ENCODE measurements around the gene KIAA1586.

DNA sequence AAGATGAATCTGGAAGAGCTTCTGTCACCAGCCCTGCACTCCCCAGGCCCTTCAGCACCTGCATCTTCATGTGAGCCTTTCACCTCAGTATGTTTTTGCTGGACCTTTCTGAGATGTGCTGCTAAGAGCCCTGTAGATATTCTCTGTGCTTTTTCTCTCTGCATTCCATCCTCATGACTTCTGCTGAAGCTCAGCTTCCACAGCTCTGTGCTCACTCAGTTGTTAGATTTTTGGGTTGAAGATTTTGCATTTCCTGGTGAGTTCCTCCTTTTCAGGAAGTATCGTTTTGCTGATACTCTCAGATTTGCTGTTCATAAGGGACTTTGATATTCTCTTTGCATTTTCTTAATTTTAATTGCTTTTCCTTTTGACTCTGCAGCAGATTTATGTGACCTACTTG, 18.3 kb downstream of the KIAA1586 start:
- TF ChIP-seq U2AF1 (optimal IDR thresholded peaks at IDR 0.05; ENCODE audit: low read depth, low read length) (no peak), YY1 (IDR thresholded peaks at IDR 0.05; ENCODE audit: insufficient read depth, insufficient replicate concordance, low read depth, low read length) (no peak), GABPA (IDR thresholded peaks at IDR 0.05; ENCODE audit: low read depth, low read length) (no peak), GABPA (CRISPR knock-in tag; IDR thresholded peaks at IDR 0.05; ENCODE audit: low read depth) (no peak), TRIM24 (CRISPR knock-in tag; IDR thresholded peaks at IDR 0.05) (no peak)
- TF ChIP-seq, protein P1, sequence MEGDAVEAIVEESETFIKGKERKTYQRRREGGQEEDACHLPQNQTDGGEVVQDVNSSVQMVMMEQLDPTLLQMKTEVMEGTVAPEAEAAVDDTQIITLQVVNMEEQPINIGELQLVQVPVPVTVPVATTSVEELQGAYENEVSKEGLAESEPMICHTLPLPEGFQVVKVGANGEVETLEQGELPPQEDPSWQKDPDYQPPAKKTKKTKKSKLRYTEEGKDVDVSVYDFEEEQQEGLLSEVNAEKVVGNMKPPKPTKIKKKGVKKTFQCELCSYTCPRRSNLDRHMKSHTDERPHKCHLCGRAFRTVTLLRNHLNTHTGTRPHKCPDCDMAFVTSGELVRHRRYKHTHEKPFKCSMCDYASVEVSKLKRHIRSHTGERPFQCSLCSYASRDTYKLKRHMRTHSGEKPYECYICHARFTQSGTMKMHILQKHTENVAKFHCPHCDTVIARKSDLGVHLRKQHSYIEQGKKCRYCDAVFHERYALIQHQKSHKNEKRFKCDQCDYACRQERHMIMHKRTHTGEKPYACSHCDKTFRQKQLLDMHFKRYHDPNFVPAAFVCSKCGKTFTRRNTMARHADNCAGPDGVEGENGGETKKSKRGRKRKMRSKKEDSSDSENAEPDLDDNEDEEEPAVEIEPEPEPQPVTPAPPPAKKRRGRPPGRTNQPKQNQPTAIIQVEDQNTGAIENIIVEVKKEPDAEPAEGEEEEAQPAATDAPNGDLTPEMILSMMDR (CRISPR knock-in tag; IDR thresholded peaks at IDR 0.05): no peak
